Endothelial cell of umbilical vein (primary cell): ENCODE data around the gene COMT. TPM values are rescaled to one million over a fixed set of nuclear protein-coding genes. Genes with fewer than 3 reads are reported as not detected.

Experiments
- BruUV-seq: library from RNA; stranded (reverse); fragments of 400-500 nt; replicated peaks from 2 replicates; lab custom pipeline; 2021; lab: Mats Ljungman, UMichigan
- CTCF ChIA-PET: fragments of 300-600, 350-600 bp; sonication (Branson Sonifier 250); formaldehyde crosslinking; loops from one replicate; lab custom pipeline; 2021; ENCODE audit warnings: antibody characterized with exemption, inconsistent platforms; lab: Charles Lee
- POLR2A ChIA-PET: fragments of 300-600, 350-600 bp; sonication (Branson Sonifier 250); formaldehyde crosslinking; loops from one replicate; lab custom pipeline; 2021; ENCODE audit warnings: antibody characterized with exemption, inconsistent platforms; lab: Charles Lee
- DNase-seq: peaks from one replicate; pipeline ENCODE4 v3.0.0-alpha.2; 2011; ENCODE audit warnings: low read depth, low spot score
- FAIRE-seq: peaks from 2 replicates; lab custom pipeline; 2011; peaks lifted over from hg19 to GRCh38; lab: Jason Lieb, UNC
- H2AFZ ChIP-seq: 2 replicates; pipeline ENCODE4 v1.6.0; 2012; ENCODE audit warnings: low read depth, low read length, control low read depth, inconsistent platforms
- H3K27ac ChIP-seq: 2 replicates; pipeline ENCODE4 v1.5.1; 2011; ENCODE audit warnings: low read depth, mild to moderate bottlenecking, control low read depth, low read length, moderate library complexity; ENCODE audit not compliant: insufficient read depth
- H3K27me3 ChIP-seq, 2 experiments: 2 replicates each; pipeline versions ENCODE4 v1.6.0 to v1.6.1; 2011; ENCODE audit warnings: low read length in 2 of 2, mixed read lengths in 1 of 2; ENCODE audit not compliant: control insufficient read depth in 2 of 2, insufficient read depth in 2 of 2
- H3K36me3 ChIP-seq, 2 experiments: 2 replicates in 1 of 2; 3 replicates in 1 of 2; pipeline ENCODE4 v1.5.1; 2011; ENCODE audit warnings: low read length in 2 of 2, mild to moderate bottlenecking in 1 of 2, moderate library complexity in 1 of 2; ENCODE audit not compliant: control insufficient read depth in 2 of 2, insufficient read depth in 2 of 2; ENCODE audit errors: extremely low read depth in 1 of 2
- H3K4me1 ChIP-seq: 3 replicates; pipeline ENCODE4 v1.5.1; 2011; ENCODE audit warnings: mild to moderate bottlenecking, low read length; ENCODE audit not compliant: control insufficient read depth, insufficient read depth; ENCODE audit errors: extremely low read depth
- H3K4me2 ChIP-seq: 2 replicates; pipeline ENCODE4 v1.6.1; 2011; ENCODE audit warnings: low read length, control low read depth, mixed read lengths; ENCODE audit not compliant: insufficient read depth
- H3K4me3 ChIP-seq, 3 experiments: fragments of 200-600 bp in 1 of 3; sonication (generic), shearing (Covaris generic) in 1 of 3; replicated peaks in 1 of 3; 2 replicates each; pipeline ENCODE4 v1.5.1; 2011 to 2016; ENCODE audit warnings: control low read depth in 3 of 3, low read length in 3 of 3, mild to moderate bottlenecking in 2 of 3, inconsistent platforms in 1 of 3, low read depth in 1 of 3, moderate library complexity in 1 of 3; ENCODE audit not compliant: insufficient read depth in 1 of 3
- H3K79me2 ChIP-seq: 2 replicates; pipeline ENCODE4 v1.6.0; 2012; ENCODE audit warnings: low read length, inconsistent platforms; ENCODE audit not compliant: control insufficient read depth, insufficient read depth
- H3K9ac ChIP-seq: replicated peaks from 2 replicates; pipeline ENCODE3; 2011; ENCODE audit warnings: low read length, control low read depth; ENCODE audit not compliant: insufficient read depth; ENCODE audit errors: extremely low read depth
- H3K9me1 ChIP-seq: replicated peaks from 3 replicates; pipeline ENCODE4 v1.6.0; 2011; ENCODE audit warnings: mild to moderate bottlenecking, low read length; ENCODE audit not compliant: control insufficient read depth, insufficient read depth; ENCODE audit errors: extremely low read depth
- H3K9me3 ChIP-seq: replicated peaks from 2 replicates; pipeline ENCODE4 v1.5.1; 2012; ENCODE audit warnings: low read length, inconsistent platforms; ENCODE audit not compliant: control insufficient read depth, insufficient read depth
- H4K20me1 ChIP-seq: replicated peaks from 2 replicates; pipeline ENCODE3; 2011; ENCODE audit warnings: mild to moderate bottlenecking, low read length; ENCODE audit not compliant: control insufficient read depth, insufficient read depth; ENCODE audit errors: extremely low read depth
- EZH2 ChIP-seq: IDR thresholded peaks from 2 replicates; pipeline ENCODE4 v1.6.1; 2012; ENCODE audit warnings: borderline replicate concordance, low read depth, mild to moderate bottlenecking, moderate library complexity, low read length, inconsistent platforms; ENCODE audit not compliant: severe bottlenecking
- FOS ChIP-seq: IDR thresholded peaks from 2 replicates; pipeline ENCODE4 v1.6.1; 2011; ENCODE audit warnings: mild to moderate bottlenecking, low read length, moderate library complexity, borderline replicate concordance; ENCODE audit not compliant: insufficient read depth
- GATA2 ChIP-seq: IDR thresholded peaks from 2 replicates; pipeline ENCODE4 v1.7.0; 2011; ENCODE audit warnings: low read depth, mild to moderate bottlenecking, moderate library complexity, mixed read lengths, low read length; ENCODE audit not compliant: insufficient read length, insufficient read depth
- JUN ChIP-seq: IDR thresholded peaks from 2 replicates; pipeline ENCODE4 v1.6.1; 2011; ENCODE audit warnings: borderline replicate concordance, low read depth; ENCODE audit not compliant: insufficient read length, insufficient read depth
- MYC ChIP-seq: IDR thresholded peaks from one replicate; pipeline ENCODE4 v1.6.1; 2011; ENCODE audit warnings: mild to moderate bottlenecking, low read depth, low read length
- POLR2A ChIP-seq: IDR thresholded peaks from 2 replicates; pipeline ENCODE4 v1.6.1; 2012; ENCODE audit warnings: low read depth, mild to moderate bottlenecking, control low read depth, low read length
- POLR2AphosphoS5 ChIP-seq: IDR thresholded peaks from 2 replicates; pipeline ENCODE4 v1.6.1; 2012; ENCODE audit warnings: low read depth, mild to moderate bottlenecking, control low read depth, low read length, moderate library complexity; ENCODE audit not compliant: insufficient read depth
- dilution Hi-C: fragments of 300-500 bp; cut with MboI; formaldehyde crosslinking; loops from one replicate; pipeline ENCODE4 v1.15.0; 2019; ENCODE audit warnings: low sequenced_read_pairs; ENCODE audit not compliant: extremely low pct_ligation_motif_present
- intact Hi-C: fragments of 100-400 bp; cut with micrococcal nuclease; formaldehyde crosslinking; loops from one replicate; pipeline ENCODE4 v1.10.0; 2022
- polyA plus RNA-seq, 4 experiments: library from polyadenylated mRNA; depleted of rRNA in 3 of 4; stranded (reverse) in 3 of 4; unstranded in 1 of 4; fragments of >200 nt; gene quantifications; 2 replicates each; pipeline versions ENCODE4 v1.2.1 to v1.2.3, GENCODE V29; 2011 to 2012; ENCODE audit warnings: missing spikeins in 1 of 4
- total RNA-seq: library from RNA; stranded (reverse); gene quantifications from 2 replicates; pipeline ENCODE4 v1.2.3, GENCODE V29; 2021
- TF ChIP-seq, protein P1 (sequence below): IDR thresholded peaks from 2 replicates; pipeline ENCODE4 v1.6.1; 2011; ENCODE audit not compliant: insufficient read depth, insufficient read length
- TF ChIP-seq, protein P2 (sequence below), 2 donors: IDR thresholded peaks; 1 replicate in 1 of 2; 2 replicates in 1 of 2; pipeline ENCODE4 v1.5.1; 2011; ENCODE audit warnings: low read length in 2 of 2, mild to moderate bottlenecking in 2 of 2, moderate library complexity in 2 of 2, control low read depth in 1 of 2, inconsistent platforms in 1 of 2, low read depth in 1 of 2; ENCODE audit not compliant: insufficient read depth in 1 of 2; ENCODE audit errors: extremely low read depth in 1 of 2

The COMT gene
- total and polyA plus RNA-seq, 2 donors (not counting 3 experiments of a cell fraction or from before 2014, with no cell fraction given), result 221 to 537 TPM

DNA sequence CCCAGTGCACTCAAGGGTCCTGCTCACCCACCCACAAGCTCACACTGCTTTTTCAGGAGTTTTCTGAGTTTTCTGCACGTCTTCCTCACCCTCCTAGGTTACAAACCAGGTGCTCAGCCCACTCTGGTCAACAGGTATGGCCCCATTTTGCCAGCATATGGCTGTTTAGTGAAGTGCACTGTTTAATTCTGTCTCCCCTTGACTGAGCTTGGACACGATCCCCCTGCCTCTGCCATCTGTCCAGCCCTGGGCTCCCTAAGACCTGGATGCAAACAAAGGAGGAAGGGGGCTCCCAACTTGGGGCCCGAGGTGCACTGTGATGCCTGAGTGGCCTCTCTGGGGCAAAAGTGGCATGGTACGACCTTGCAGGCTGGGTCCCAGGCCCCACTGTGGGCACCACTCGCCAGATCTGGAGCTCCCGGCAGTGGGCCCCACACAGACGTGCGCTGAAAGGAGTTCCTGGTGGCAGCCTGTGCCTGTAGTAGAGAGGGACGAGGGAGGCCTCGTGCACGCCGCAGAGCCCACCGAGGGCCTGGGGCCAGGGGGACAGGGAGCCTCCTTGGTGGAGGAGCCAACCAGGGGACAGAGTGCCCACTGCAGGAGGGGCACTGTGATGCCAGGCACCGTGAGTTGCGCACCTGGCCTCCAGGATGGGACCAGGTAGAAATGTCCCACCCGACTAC, 37.3 kb upstream of the COMT start:
- Histone ChIP-seq H3K27ac (no peak overlapping the region), H3K4me3 (no peak overlapping the region), H4K20me1 (no peaks in the 10 kb centered on the region), H3K4me2 (no peak overlapping the region), H3K27me3 (no peaks in the 10 kb centered on the region), H3K4me1 (no peaks in the 10 kb centered on the region), H3K36me3 (peaks cover 2 to 7% of the 10 kb centered on the region in 2 experiments), H3K79me2 (no peaks in the 10 kb centered on the region), H3K9me3 (no peaks in the 10 kb centered on the region), H3K9me1 (no peaks in the 10 kb centered on the region), H3K9ac (no peak overlapping the region), H2AFZ (no peak overlapping the region)
- ChIA-PET CTCF (interaction anchor here (1.4 to 6.5 kb wide), 2 partner anchors 49 to 173 kb away, joined by 3 to 51 read pairs; no protein-coding TSS in a partner anchor), POLR2A (no interaction called here)
- intact Hi-C loops, result no loop called here
- no peak for DNase-seq
- dilution Hi-C loops, result no loop called here
- FAIRE-seq, result no peak
- BruUV-seq, result no TSS peak
- TF ChIP-seq, protein P1, sequence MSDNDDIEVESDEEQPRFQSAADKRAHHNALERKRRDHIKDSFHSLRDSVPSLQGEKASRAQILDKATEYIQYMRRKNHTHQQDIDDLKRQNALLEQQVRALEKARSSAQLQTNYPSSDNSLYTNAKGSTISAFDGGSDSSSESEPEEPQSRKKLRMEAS, result no peak
- TF ChIP-seq, protein P2, sequence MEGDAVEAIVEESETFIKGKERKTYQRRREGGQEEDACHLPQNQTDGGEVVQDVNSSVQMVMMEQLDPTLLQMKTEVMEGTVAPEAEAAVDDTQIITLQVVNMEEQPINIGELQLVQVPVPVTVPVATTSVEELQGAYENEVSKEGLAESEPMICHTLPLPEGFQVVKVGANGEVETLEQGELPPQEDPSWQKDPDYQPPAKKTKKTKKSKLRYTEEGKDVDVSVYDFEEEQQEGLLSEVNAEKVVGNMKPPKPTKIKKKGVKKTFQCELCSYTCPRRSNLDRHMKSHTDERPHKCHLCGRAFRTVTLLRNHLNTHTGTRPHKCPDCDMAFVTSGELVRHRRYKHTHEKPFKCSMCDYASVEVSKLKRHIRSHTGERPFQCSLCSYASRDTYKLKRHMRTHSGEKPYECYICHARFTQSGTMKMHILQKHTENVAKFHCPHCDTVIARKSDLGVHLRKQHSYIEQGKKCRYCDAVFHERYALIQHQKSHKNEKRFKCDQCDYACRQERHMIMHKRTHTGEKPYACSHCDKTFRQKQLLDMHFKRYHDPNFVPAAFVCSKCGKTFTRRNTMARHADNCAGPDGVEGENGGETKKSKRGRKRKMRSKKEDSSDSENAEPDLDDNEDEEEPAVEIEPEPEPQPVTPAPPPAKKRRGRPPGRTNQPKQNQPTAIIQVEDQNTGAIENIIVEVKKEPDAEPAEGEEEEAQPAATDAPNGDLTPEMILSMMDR (IDR thresholded peaks at IDR 0.05; ENCODE audit: extremely low read depth in 1 of 2, insufficient read depth in 1 of 2, low read depth in 1 of 2, low read length in 2 of 2), result no peak

DNA sequence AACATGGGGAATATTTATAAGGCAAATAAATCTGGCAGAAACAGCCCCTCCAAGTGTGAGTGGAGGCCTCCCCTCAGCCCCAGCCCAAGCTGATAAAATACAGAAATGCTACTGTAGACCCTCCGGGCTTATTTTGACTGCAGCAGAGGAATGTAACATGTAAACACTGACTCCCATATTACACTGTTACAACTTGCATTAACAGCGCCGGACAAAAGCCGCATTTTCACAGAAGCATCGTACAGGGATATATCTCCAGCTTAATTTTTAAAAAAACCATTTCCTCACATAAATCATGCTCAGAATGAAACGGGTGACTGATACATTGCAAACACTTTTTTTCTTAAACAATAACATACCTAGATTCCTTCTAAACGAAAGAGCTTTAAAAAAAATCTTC, 36.6 kb upstream of the COMT start:
- no peak overlapping the region for H3K27ac ChIP-seq
- TF ChIP-seq JUN (no peak), POLR2AphosphoS5 (no peak), POLR2A (no peak), EZH2 (no peak), GATA2 (no peak), MYC (no peak), FOS (no peak)
- TF ChIP-seq, protein P2 (IDR thresholded peaks at IDR 0.05; ENCODE audit: extremely low read depth in 1 of 2, insufficient read depth in 1 of 2, low read depth in 1 of 2, low read length in 2 of 2), result no peak
- TF ChIP-seq, protein P1, result no peak
- no TSS peak for BruUV-seq

More for the DNA sequence above, 36.6 kb upstream of the COMT start:
- no peak for FAIRE-seq
- Histone ChIP-seq H4K20me1 (no peaks in the 10 kb centered on the region), H3K79me2 (no peaks in the 10 kb centered on the region), H3K4me1 (peaks cover 3% of the 10 kb centered on the region), H3K36me3 (peaks cover 2 to 7% of the 10 kb centered on the region in 2 experiments), H3K9ac (no peak overlapping the region), H2AFZ (no peak overlapping the region), H3K9me1 (no peaks in the 10 kb centered on the region), H3K9me3 (no peaks in the 10 kb centered on the region), H3K4me2 (no peak overlapping the region), H3K27me3 (no peaks in the 10 kb centered on the region), H3K4me3 (no peak overlapping the region)
- ChIA-PET POLR2A (no interaction called here), CTCF (interaction anchor here (1.4 to 6.5 kb wide), 2 partner anchors 49 to 174 kb away, joined by 3 to 51 read pairs; no protein-coding TSS in a partner anchor)
- DNase-seq, result no peak
- intact Hi-C loops (no loop called here), dilution Hi-C loops (no loop called here)
